Smooth muscle cell (in vitro differentiated cells): ENCODE data around the gene EZH1. TPM values are rescaled to one million over a fixed set of nuclear protein-coding genes. Genes with fewer than 3 reads are reported as not detected.

ENCODE experiments used
- DNase-seq: peaks from one replicate; lab custom pipeline; 2025; ENCODE audit not compliant: unreplicated experiment; lab: John Stamatoyannopoulos, UW
- H2AFZ ChIP-seq: fragments of 200-600 bp; sonication (generic); 2 replicates; pipeline ENCODE4 v1.6.0; 2016; ENCODE audit warnings: antibody characterized with exemption, low read depth, mild to moderate bottlenecking
- H3F3A ChIP-seq: fragments of 200-600 bp; sonication (generic); 2 replicates; pipeline ENCODE4 v1.6.0; 2017; ENCODE audit warnings: antibody characterized with exemption, low read depth
- H3K27ac ChIP-seq: fragments of 200-600 bp; sonication (generic); 2 replicates; pipeline ENCODE4 v1.5.1; 2016; ENCODE audit warnings: low read depth, mild to moderate bottlenecking
- H3K27me3 ChIP-seq: fragments of 200-600 bp; sonication (generic); 2 replicates; pipeline ENCODE4 v1.6.1; 2016; ENCODE audit warnings: low read depth, mild to moderate bottlenecking
- H3K36me3 ChIP-seq: fragments of 200-600 bp; sonication (generic); 2 replicates; pipeline ENCODE4 v1.5.1; 2016; ENCODE audit warnings: low read depth
- H3K4me1 ChIP-seq: fragments of 200-600 bp; sonication (generic); 2 replicates; pipeline ENCODE4 v1.5.1; 2016; ENCODE audit warnings: low read depth
- H3K4me2 ChIP-seq: fragments of 200-600 bp; sonication (generic); 2 replicates; pipeline ENCODE4 v1.6.0; 2016; ENCODE audit warnings: mild to moderate bottlenecking
- H3K4me3 ChIP-seq: fragments of 200-600 bp; sonication (generic); 2 replicates; pipeline ENCODE4 v1.5.1; 2016; ENCODE audit warnings: mild to moderate bottlenecking
- H3K79me2 ChIP-seq: fragments of 200-600 bp; sonication (generic); 2 replicates; pipeline ENCODE4 v1.6.0; 2016; ENCODE audit warnings: low read depth, mild to moderate bottlenecking
- H3K9ac ChIP-seq: fragments of 200-600 bp; sonication (generic); 2 replicates; pipeline ENCODE4 v1.6.0; 2016; ENCODE audit warnings: low read depth
- H3K9me3 ChIP-seq: fragments of 200-600 bp; sonication (generic); replicated peaks from 2 replicates; pipeline ENCODE4 v1.5.1; 2016; ENCODE audit warnings: low read depth
- H4K20me1 ChIP-seq: fragments of 200-600 bp; sonication (generic); 2 replicates; pipeline ENCODE4 v1.6.0; 2016; ENCODE audit warnings: low read depth
- WGBS: methylation state at CpG from one replicate; pipeline ENCODE4 v1.1.7; 2016; ENCODE audit warnings: low lambda C conversion rate; 5-methylcytosine and 5-hydroxymethylcytosine counted together
- polyA plus RNA-seq: library from polyadenylated mRNA; unstranded; fragments of >200 nt; fragmentation: Nextera tagmentation; extraction: Ambion mirVana; gene quantifications from 2 replicates; pipeline ENCODE4 v1.2.1, GENCODE V29; 2016
- total RNA-seq: library from RNA; depleted of rRNA; stranded (reverse); fragments of >200 nt; gene quantifications from 2 replicates; pipeline ENCODE4 v1.2.3, GENCODE V29; 2014
- TF ChIP-seq, protein P1 (sequence below): fragments of 200-600 bp; sonication (generic); IDR thresholded peaks from 2 replicates; pipeline ENCODE4 v1.5.1; 2017; ENCODE audit warnings: borderline replicate concordance, mild to moderate bottlenecking, antibody characterized with exemption; ENCODE audit not compliant: insufficient read depth, poor library complexity, severe bottlenecking

EZH1 gene
- total and polyA plus RNA-seq, 2 experiments from 2014 or later: 8.0 to 19.4 TPM

DNA sequence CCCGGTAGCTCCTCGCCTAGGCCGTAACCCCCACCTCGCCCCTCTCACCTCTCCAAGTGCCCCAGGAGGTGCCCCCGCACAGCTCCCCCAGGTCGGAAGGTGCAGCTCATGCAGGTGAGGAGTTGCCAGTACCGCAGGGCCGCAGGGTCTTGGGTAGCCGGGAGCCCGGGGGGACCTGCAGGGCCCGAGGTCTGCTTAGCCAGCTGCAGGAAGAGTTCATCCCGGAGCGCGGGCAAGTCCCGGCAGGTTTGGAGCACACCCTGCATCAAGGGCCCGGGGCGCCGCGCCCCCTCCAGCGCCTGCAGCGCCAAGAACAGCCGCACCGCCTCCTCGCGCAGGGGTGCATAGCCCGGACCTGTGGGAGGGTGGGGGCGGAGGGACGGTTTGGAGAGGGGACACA is 72.8 kb downstream of the EZH1 start:
- no peak overlapping the region for H3K4me2 ChIP-seq
- 77% methylated on average over 21 of the region's 28 CpGs for WGBS
- no peak overlapping the region for H3K9ac ChIP-seq
- H2AFZ ChIP-seq: no peak overlapping the region
- peaks cover 12% of the 10 kb centered on the region for H3K4me1 ChIP-seq
- peaks cover 58% of the 10 kb centered on the region for H4K20me1 ChIP-seq
- no peak for DNase-seq
- peaks cover 10% of the 10 kb centered on the region for H3F3A ChIP-seq
- H3K27ac ChIP-seq: no peak overlapping the region
- peaks cover 6% of the 10 kb centered on the region for H3K79me2 ChIP-seq
- TF ChIP-seq, protein P1, sequence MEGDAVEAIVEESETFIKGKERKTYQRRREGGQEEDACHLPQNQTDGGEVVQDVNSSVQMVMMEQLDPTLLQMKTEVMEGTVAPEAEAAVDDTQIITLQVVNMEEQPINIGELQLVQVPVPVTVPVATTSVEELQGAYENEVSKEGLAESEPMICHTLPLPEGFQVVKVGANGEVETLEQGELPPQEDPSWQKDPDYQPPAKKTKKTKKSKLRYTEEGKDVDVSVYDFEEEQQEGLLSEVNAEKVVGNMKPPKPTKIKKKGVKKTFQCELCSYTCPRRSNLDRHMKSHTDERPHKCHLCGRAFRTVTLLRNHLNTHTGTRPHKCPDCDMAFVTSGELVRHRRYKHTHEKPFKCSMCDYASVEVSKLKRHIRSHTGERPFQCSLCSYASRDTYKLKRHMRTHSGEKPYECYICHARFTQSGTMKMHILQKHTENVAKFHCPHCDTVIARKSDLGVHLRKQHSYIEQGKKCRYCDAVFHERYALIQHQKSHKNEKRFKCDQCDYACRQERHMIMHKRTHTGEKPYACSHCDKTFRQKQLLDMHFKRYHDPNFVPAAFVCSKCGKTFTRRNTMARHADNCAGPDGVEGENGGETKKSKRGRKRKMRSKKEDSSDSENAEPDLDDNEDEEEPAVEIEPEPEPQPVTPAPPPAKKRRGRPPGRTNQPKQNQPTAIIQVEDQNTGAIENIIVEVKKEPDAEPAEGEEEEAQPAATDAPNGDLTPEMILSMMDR: no peak
- H3K36me3 ChIP-seq: no peaks in the 10 kb centered on the region
- H3K9me3 ChIP-seq: no peaks in the 10 kb centered on the region
- no peaks in the 10 kb centered on the region for H3K27me3 ChIP-seq
- no peak overlapping the region for H3K4me3 ChIP-seq

DNA sequence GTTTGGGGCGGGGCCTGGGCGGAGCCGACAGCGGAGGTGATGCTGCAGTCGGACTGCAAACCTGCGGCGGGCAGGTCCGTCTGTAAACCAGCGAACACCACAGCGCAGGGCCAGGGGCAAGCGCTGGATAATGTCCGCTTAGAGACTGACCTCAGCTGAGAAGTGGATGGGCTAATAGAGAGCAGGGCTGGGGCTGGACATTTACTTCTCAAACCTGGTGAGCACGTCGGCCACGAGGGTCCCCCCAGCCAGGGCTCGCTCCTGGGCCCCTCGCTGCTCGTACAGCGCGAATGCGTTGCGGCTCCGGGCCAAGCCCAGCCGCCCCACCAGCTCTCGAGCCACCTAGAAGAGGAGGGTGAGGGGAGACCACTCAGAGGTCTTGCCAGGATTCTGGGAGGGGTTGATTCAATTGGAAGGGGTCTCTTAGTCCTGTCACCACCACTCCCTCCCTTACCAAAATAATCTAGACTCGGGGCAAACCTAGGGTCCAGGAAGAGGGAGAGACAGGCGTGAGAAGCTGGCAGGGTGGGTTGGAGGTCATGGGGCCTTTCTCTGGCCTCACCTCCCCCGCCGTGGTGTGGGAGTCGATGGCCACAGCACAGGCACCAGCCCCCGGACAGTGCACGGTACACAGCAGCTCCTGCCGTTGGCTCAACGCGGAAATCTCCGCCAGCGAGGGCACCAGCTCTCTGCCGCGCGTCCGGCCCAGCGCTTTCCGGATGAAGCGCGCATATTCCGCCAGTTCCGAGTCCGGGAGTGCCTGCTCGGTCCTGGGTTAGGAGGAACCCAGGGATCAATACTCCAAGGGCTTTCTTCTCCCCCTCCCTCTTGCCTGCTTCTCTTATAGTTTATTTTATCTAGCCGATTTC is 73.8 kb downstream of the EZH1 start:
- Histone ChIP-seq H3K36me3 (no peaks in the 10 kb centered on the region), H3F3A (peaks cover 18% of the 10 kb centered on the region), H3K79me2 (peaks cover 5% of the 10 kb centered on the region), H3K9ac (no peak overlapping the region), H3K4me1 (peaks cover 12% of the 10 kb centered on the region), H3K4me3 (no peak overlapping the region), H2AFZ (no peak overlapping the region), H3K27ac (no peak overlapping the region), H3K9me3 (no peaks in the 10 kb centered on the region), H3K4me2 (peak overlapping the region; percentile 68), H3K27me3 (no peaks in the 10 kb centered on the region), H4K20me1 (peaks cover 54% of the 10 kb centered on the region)
- WGBS: 73% methylated on average over 50 of the region's 50 CpGs
- DNase-seq: no peak
- TF ChIP-seq, protein P1: no peak

DNA sequence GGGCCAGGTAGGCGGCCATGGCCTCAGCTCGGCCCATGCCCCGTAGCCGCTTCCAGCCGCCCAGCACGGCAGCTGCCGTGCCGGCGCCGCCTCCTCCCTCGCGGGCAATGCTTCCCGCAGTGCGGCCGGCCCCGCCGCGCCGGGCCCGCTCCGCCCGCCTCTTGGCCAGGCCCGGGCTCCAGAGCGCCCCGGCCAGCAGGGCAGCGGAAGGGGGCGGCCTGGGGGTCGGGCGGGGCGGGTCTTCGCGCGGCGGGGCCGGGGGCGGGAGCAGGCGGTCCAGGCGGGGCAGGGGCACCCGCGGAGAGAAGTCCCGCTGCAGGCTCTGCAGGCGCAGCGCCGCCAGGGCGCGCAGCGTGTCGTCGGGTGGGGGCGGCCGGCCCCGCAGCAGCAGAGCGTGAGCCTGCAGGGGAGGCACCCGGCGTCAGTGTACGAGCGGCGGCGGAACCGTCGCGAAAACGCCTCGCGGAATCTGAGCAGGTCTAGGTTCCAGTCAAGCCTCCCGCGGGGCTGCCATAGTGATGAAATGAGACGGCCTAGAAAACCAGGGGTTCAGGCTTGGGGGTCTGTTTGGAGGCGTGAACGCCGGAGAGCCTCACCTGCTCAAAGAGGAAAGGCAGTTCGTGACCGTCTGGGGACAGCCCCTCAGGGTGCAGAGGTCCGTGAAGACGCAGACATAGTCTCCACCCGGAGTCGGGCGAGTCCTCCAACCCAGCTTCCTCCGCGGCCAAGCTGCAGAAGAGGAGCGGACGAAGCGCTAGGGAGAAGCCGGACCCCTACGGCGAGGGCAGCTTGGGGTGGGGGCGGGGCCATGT is 74.7 kb downstream of the EZH1 start:
- no peaks in the 10 kb centered on the region for H3K79me2 ChIP-seq
- H3K27ac ChIP-seq: no peak overlapping the region
- peak overlapping the region; percentile 68 for H3K4me2 ChIP-seq
- H4K20me1 ChIP-seq: peaks cover 45% of the 10 kb centered on the region
- peak overlapping the region; percentile 23 for H3K4me3 ChIP-seq
- no peaks in the 10 kb centered on the region for H3K36me3 ChIP-seq
- no peaks in the 10 kb centered on the region for H3K27me3 ChIP-seq
- no peak for DNase-seq
- H2AFZ ChIP-seq: no peak overlapping the region
- 23% methylated on average over 68 of the region's 87 CpGs for WGBS
- H3K9me3 ChIP-seq: no peaks in the 10 kb centered on the region
- peaks cover 7% of the 10 kb centered on the region for H3K4me1 ChIP-seq
- peaks cover 18% of the 10 kb centered on the region for H3F3A ChIP-seq
- H3K9ac ChIP-seq: no peak overlapping the region
- TF ChIP-seq, protein P1: no peak
